Endothelial cell (in vitro differentiated cells): Measurements from ENCODE around the gene RSPO3. TPM values are rescaled to one million over a fixed set of nuclear protein-coding genes. Genes with fewer than 3 reads are reported as not detected.

Experiments used
- DNase-seq: peaks from one replicate; pipeline ENCODE4 v3.0.0; 2021; ENCODE audit warnings: low spot score
- H3K27ac Mint-ChIP-seq: one replicate; pipeline ENCODE4 v1.8.0; 2021; ENCODE audit warnings: mixed read lengths, inconsistent platforms; ENCODE audit not compliant: unreplicated experiment
- H3K27me3 Mint-ChIP-seq: one replicate; pipeline ENCODE4 v1.8.0; 2021; ENCODE audit warnings: mild to moderate bottlenecking, moderate library complexity, mixed read lengths, inconsistent platforms; ENCODE audit not compliant: unreplicated experiment
- H3K36me3 Mint-ChIP-seq: one replicate; pipeline ENCODE4 v1.8.0; 2021; ENCODE audit warnings: mild to moderate bottlenecking, low read depth, mixed read lengths, inconsistent platforms; ENCODE audit not compliant: unreplicated experiment
- H3K4me1 Mint-ChIP-seq: one replicate; pipeline ENCODE4 v1.8.0; 2021; ENCODE audit warnings: mild to moderate bottlenecking, mixed read lengths, inconsistent platforms; ENCODE audit not compliant: unreplicated experiment
- H3K4me3 Mint-ChIP-seq: one replicate; pipeline ENCODE4 v1.8.0; 2021; ENCODE audit warnings: mild to moderate bottlenecking, mixed read lengths, inconsistent platforms; ENCODE audit not compliant: unreplicated experiment
- H3K9me3 Mint-ChIP-seq: one replicate; pipeline ENCODE4 v1.8.0; 2021; ENCODE audit warnings: mixed read lengths, inconsistent platforms; ENCODE audit not compliant: unreplicated experiment
- CTCF ChIP-seq: fragments of 200-600 bp; sonication (generic); IDR thresholded peaks from one replicate; pipeline ENCODE4 v1.5.0; 2021; ENCODE audit warnings: antibody characterized with exemption; ENCODE audit not compliant: unreplicated experiment
- total RNA-seq: library from RNA; stranded (reverse); fragmentation: NEBNext Ultra II Directional; extraction: Animal tissue kit (Norgen Biotek cat#: 25700); gene quantifications from one replicate; pipeline ENCODE4 v1.2.1, GENCODE V29; 2021; ENCODE audit not compliant: unreplicated experiment

Gene RSPO3
- total RNA-seq, 1 donor from 2014 or later, result 0.59 TPM

DNA sequence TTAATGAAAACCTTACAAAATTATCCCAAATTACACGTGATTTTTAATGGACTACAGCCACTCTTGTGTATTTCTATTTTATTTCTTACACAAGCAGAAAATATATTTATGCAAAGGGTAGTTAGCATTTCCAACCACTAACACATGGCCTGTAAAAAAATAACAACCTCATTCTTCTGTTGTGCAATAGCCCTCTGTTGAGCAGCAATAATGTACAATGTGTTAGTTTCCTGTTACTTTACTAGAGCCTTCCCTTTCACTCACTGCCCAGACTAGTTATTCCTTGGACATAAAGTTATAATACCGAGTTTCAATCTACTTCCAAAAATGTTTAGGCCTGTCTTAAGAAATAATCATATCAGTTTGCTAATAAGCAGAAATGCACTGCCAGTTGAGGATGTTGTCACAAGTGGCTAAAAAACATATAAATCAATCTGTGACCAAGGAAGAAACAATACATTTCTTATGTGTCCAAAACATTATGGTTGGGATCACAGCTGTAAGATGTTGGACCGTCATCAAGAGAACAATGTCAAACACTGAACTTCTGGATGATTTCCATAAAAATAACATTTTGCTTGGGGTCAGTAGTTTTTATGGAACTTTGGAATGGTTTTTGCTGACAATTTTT lies 74.6 kb downstream of the RSPO3 start:
- no peak overlapping the region for H3K4me3 Mint-ChIP-seq
- no peaks in the 10 kb centered on the region for H3K36me3 Mint-ChIP-seq
- no peak overlapping the region for H3K27ac Mint-ChIP-seq
- TF ChIP-seq CTCF, result no peak
- no peak for DNase-seq
- no peaks in the 10 kb centered on the region for H3K27me3 Mint-ChIP-seq
- no peaks in the 10 kb centered on the region for H3K9me3 Mint-ChIP-seq
- H3K4me1 Mint-ChIP-seq, result peaks cover 4% of the 10 kb centered on the region

DNA sequence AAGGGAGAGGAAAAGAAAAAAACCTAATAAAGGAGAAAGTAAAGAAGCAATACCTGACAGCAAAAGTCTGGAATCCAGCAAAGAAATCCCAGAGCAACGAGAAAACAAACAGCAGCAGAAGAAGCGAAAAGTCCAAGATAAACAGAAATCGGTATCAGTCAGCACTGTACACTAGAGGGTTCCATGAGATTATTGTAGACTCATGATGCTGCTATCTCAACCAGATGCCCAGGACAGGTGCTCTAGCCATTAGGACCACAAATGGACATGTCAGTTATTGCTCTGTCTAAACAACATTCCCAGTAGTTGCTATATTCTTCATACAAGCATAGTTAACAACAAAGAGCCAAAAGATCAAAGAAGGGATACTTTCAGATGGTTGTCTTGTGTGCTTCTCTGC lies 77.4 kb downstream of the RSPO3 start:
- Mint-ChIP-seq H3K27me3 (no peaks in the 10 kb centered on the region), H3K36me3 (no peaks in the 10 kb centered on the region), H3K4me1 (peaks cover 4% of the 10 kb centered on the region), H3K9me3 (no peaks in the 10 kb centered on the region), H3K27ac (no peak overlapping the region), H3K4me3 (no peak overlapping the region)
- TF ChIP-seq CTCF, result no peak
- DNase-seq, result no peak

GRCh38 chr6:127198549-127198948 lies 80.1 kb downstream of the RSPO3 start:
- H3K4me3 Mint-ChIP-seq, result no peak overlapping the region
- no peaks in the 10 kb centered on the region for H3K4me1 Mint-ChIP-seq
- no peak overlapping the region for H3K27ac Mint-ChIP-seq
- TF ChIP-seq CTCF, result no peak
- no peak for DNase-seq
- H3K36me3 Mint-ChIP-seq, result no peaks in the 10 kb centered on the region
- H3K27me3 Mint-ChIP-seq, result no peaks in the 10 kb centered on the region
- no peaks in the 10 kb centered on the region for H3K9me3 Mint-ChIP-seq

GRCh38 chr6:127199470-127199869 lies 81.0 kb downstream of the RSPO3 start:
- Mint-ChIP-seq H3K27me3 (no peaks in the 10 kb centered on the region), H3K36me3 (no peaks in the 10 kb centered on the region), H3K4me1 (no peaks in the 10 kb centered on the region), H3K4me3 (no peak overlapping the region), H3K27ac (no peak overlapping the region), H3K9me3 (no peaks in the 10 kb centered on the region)
- TF ChIP-seq CTCF, result no peak
- no peak for DNase-seq

- Mint-ChIP-seq H3K27ac (no peak overlapping the region), H3K4me3 (no peak overlapping the region), H3K9me3 (no peaks in the 10 kb centered on the region), H3K4me1 (no peaks in the 10 kb centered on the region), H3K27me3 (no peaks in the 10 kb centered on the region), H3K36me3 (no peaks in the 10 kb centered on the region)
- DNase-seq, result no peak
- TF ChIP-seq CTCF, result no peak
Measured at GRCh38 chr6:127200114-127200513, 81.6 kb downstream of the RSPO3 start.
